Stimulated activated CD8-positive, alpha-beta memory T cell treated with anti-CD3 and anti-CD28 coated beads, Interleukin-7, amount 100 ng/mL, for 4 hours (primary cell): ENCODE measurements around the gene BBLN.

Experiments used
- DNase-seq, 2 donors: peaks; one replicate each; pipeline ENCODE4 v3.0.0-alpha.2; 2020; ENCODE audit warnings: low read depth in 2 of 2

Gene BBLN

GRCh38 chr9:128191406-128192046 lies 31.5 kb downstream of the BBLN start, which contains the start of gene CIZ1:
Gene CIZ1, minus strand, starts transcription at chr9:128191572. Its CDS starts 715 bp downstream, at chr9:128190857.
- DNase-seq, result peak; percentile 20 to 73

GRCh38 chr9:128192601-128193371 lies 32.7 kb downstream of the BBLN start:
- DNase-seq, result no peak

GRCh38 chr9:128193469-128194096 lies 33.5 kb downstream of the BBLN start:
- DNase-seq, result no peak

- no peak for DNase-seq
These were observed 41.6 kb downstream of the BBLN start for GRCh38 chr9:128201441-128202369.

GRCh38 chr9:128202648-128203023 lies 42.6 kb downstream of the BBLN start:
- no peak for DNase-seq

GRCh38 chr9:128203024-128203706 lies 43.1 kb downstream of the BBLN start, which contains the start of gene DNM1:
Gene DNM1, plus strand, starts transcription at chr9:128203379. Its CDS starts 92 bp downstream, at chr9:128203471.
- DNase-seq, result peak in 1 of 2 donors; percentile 57

- DNase-seq, result no peak
These were observed 43.9 kb downstream of the BBLN start for GRCh38 chr9:128203707-128204551.

- DNase-seq, result no peak
These were observed 44.8 kb downstream of the BBLN start for GRCh38 chr9:128204858-128205257.

GRCh38 chr9:128205296-128205944 lies 45.4 kb downstream of the BBLN start:
- no peak for DNase-seq

GRCh38 chr9:128206484-128206883 lies 46.4 kb downstream of the BBLN start:
- no peak for DNase-seq

GRCh38 chr9:128206916-128207910 lies 47.1 kb downstream of the BBLN start:
- DNase-seq, result no peak

GRCh38 chr9:128208386-128208785 lies 48.3 kb downstream of the BBLN start:
- no peak for DNase-seq

GRCh38 chr9:128208946-128209669 lies 49.0 kb downstream of the BBLN start:
- no peak for DNase-seq

- no peak for DNase-seq
These were observed 51.3 kb downstream of the BBLN start for GRCh38 chr9:128211186-128211980.

GRCh38 chr9:128211981-128212281 lies 51.9 kb downstream of the BBLN start:
- DNase-seq, result no peak
